ENCODE data around the gene TCN2.
"Not testable (repeated sequence)": the region's sequence is repeated elsewhere in the genome, so short reads cannot be mapped to it uniquely, and the experiment has no call there.

The TCN2 gene

DNA sequence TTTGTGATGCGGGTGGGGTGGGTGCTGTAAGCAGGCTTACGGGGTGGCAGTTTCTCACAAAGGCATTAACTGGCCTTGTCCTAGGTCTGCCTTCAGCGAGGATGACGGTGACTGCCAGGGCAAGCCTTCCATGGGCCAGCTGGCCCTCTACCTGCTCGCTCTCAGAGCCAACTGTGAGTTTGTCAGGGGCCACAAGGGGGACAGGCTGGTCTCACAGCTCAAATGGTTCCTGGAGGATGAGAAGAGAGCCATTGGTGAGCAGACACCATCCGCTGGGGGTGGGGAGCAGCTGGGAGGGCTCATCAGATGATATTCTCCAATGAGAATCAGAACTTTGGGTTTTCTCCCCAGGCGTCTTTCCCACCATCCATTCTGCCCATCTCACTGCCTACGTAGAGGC lies 5.8 kb downstream of the TCN2 start:
- no peak for DNase-seq

GRCh38 chr22:30614268-30614667 lies 7.3 kb downstream of the TCN2 start:
- no peak for DNase-seq

- no peak for DNase-seq
Observed at GRCh38 chr22:30614879-30615278, 7.9 kb downstream of the TCN2 start.

DNA sequence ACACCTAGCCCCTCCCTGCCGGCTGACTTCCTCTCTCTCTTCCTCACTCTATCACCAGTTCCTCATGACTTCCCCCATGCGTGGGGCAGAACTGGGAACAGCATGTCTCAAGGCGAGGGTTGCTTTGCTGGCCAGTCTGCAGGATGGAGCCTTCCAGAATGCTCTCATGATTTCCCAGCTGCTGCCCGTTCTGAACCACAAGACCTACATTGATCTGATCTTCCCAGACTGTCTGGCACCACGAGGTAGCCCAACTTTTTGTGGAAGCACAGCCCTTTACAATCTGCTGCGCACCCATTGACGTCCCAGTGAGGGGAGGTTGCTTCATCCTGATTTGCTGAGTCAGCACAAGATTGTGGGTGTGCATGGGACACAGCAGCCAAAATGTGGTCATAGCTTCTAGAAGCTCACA lies 8.6 kb downstream of the TCN2 start:
- DNase-seq: no peak

- no peak for DNase-seq
Observed at GRCh38 chr22:30617819-30618218, 10.8 kb downstream of the TCN2 start.

DNA sequence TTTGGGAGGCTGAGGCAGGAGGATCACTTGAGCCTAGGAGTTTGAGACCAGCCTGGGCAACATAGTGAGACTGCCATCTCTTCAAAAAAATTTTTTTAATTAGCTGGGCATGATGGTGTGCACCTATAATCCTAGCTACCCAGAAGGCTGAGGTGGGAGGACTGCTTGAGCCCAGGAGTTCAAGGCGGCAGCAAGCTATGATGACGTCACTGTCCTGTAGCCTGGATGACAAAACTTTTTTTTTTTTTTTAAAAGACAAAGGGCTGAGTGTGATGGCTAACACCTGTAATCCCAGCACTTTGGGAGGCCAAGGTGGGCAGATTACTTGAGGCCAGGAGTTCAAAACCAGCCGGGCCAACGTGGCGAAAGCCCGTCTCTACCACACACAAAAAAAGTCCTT lies 12.9 kb downstream of the TCN2 start:
- not testable (repeated sequence) for DNase-seq

DNA sequence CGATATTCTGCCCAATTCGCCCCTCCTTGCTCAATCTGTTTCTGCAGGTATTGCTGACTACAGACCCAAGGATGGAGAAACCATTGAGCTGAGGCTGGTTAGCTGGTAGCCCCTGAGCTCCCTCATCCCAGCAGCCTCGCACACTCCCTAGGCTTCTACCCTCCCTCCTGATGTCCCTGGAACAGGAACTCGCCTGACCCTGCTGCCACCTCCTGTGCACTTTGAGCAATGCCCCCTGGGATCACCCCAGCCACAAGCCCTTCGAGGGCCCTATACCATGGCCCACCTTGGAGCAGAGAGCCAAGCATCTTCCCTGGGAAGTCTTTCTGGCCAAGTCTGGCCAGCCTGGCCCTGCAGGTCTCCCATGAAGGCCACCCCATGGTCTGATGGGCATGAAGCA lies 19.4 kb downstream of the TCN2 start:
- DNase-seq: no peak

GRCh38 chr22:30627471-30627870 lies 20.5 kb downstream of the TCN2 start:
- no peak for DNase-seq

DNA sequence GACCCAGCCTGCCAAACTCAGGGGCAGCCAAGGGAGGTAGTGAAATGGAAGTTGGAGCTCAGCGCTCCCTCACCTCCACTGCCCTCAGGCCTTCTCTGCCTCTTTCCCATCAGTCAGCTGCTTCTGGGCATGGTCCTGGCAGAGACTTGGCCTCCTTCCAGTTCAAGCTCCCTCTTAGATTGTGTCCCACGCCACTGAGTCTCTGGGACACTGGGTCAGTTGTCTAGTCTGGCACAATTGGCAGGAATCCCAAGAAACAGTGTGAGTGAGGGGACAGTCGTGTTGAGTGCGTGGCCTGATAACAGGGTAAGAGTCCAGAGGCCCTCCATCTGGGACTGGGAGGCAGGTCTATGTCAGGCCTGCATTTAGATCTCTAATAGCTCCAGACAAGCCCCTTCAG lies 21.5 kb downstream of the TCN2 start:
- no peak for DNase-seq

DNA sequence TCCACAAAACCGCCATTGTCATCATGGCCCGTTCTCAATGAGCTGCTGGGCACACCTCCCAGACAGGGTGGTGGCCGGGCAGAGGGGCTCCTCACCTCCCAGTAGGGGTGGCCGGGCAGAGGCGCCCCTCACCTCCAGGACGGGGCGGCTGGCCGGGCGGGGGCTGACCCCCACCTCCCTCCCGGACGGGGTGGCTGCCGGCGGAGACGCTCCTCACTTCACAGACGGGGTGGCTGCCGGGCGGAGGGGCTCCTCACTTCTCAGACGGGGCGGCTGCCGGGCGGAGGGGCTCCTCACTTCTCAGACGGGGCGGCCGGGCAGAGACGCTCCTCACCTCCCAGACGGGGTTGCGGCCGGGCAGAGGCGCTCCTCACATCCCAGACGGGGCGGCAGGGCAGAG lies 24.5 kb downstream of the TCN2 start:
- DNase-seq: not testable (repeated sequence)

DNA sequence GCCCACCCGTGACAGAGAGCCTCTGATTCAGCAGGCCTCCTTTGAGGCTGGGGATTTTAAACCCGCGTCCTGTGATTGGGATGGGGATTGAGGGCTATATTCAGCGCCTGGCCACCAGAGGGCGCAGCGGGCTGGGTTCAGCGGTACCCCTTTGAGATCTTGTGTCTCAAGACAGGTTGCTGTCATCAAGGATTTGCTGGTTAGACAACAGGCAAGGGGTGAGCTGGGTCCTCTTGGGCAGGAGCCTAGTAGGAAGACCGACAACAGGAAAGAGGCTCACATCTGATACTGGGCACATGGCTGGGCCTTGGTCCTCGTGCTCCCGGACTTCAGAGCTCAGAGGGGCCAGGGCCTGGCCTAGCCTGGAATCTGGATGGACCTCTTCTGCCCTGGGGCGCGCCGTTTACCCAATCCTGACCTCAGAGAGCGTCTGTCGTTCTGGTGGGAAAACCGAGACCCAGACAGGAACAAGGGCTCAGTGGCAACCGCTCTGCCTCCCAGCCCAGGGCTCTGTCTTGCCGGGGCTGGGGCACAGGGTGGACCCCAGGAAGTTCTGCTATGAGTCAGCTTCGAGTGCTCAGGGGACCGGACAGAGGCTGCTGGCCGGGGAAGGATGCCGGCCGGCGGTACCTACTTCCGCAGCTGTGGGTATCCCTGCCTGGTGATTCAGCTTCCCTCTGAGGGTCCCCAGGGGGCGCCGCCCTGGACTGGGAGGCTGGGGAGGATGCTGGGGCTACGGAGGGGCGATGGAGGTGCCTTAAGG lies 27.7 kb downstream of the TCN2 start:
- peak; percentile 95 for DNase-seq

GRCh38 chr22:30635273-30636225 lies 28.6 kb downstream of the TCN2 start, which contains the start of gene SLC35E4:
Gene SLC35E4 (plus strand): TSS chr22:30635781. CDS start chr22:30636451, 670 bp downstream.
- DNase-seq: peak; percentile 96

DNA sequence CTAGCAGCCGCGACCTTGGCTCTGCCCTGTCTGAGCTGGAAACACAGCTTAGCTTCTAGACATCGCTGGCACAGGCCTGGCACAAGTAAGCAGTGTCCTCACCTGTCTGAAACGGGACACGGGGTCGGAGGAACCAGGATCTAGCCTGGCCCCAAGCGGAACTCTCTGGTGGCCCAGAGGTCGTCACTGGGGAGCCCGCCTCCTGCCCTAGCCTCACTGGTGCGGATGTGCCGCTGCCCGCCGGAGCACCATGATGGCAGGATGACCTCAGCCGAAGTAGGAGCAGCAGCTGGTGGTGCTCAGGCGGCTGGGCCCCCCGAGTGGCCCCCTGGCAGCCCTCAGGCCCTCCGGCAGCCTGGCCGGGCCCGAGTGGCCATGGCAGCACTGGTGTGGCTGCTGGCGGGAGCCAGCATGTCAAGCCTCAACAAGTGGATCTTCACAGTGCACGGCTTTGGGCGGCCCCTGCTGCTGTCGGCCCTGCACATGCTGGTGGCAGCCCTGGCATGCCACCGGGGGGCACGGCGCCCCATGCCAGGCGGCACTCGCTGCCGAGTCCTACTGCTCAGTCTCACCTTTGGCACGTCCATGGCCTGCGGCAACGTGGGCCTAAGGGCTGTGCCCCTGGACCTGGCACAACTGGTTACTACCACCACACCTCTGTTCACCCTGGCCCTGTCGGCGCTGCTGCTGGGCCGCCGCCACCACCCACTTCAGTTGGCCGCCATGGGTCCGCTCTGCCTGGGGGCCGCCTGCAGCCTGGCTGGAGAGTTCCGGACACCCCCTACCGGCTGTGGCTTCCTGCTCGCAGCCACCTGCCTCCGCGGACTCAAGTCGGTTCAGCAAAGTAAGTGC lies 29.5 kb downstream of the TCN2 start:
- no peak for DNase-seq

DNA sequence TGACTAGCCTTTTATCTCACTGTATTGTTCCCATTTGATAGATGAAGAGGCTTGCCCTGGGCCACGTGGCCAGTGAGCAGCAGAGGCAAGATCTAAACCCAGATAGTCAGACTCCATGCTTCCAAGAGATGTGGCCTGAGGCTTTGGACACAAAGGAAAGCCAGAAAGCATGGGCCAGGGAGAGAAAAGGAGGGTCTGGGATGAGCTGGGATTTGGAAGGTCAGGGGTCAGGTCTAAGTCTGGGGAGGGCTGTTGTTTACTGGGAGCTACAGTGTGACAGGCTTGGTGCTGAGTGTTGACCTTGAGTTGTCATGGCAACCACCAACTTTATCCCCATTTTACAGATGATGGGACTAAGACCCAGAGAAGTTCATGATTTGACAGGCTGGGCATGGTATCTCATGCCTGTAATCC lies 30.7 kb downstream of the TCN2 start:
- peak; percentile 16 for DNase-seq

- DNase-seq: no peak
Observed at GRCh38 chr22:30640361-30640760, 33.4 kb downstream of the TCN2 start.

GRCh38 chr22:30640839-30641430 lies 34.0 kb downstream of the TCN2 start:
- no peak for DNase-seq

DNA sequence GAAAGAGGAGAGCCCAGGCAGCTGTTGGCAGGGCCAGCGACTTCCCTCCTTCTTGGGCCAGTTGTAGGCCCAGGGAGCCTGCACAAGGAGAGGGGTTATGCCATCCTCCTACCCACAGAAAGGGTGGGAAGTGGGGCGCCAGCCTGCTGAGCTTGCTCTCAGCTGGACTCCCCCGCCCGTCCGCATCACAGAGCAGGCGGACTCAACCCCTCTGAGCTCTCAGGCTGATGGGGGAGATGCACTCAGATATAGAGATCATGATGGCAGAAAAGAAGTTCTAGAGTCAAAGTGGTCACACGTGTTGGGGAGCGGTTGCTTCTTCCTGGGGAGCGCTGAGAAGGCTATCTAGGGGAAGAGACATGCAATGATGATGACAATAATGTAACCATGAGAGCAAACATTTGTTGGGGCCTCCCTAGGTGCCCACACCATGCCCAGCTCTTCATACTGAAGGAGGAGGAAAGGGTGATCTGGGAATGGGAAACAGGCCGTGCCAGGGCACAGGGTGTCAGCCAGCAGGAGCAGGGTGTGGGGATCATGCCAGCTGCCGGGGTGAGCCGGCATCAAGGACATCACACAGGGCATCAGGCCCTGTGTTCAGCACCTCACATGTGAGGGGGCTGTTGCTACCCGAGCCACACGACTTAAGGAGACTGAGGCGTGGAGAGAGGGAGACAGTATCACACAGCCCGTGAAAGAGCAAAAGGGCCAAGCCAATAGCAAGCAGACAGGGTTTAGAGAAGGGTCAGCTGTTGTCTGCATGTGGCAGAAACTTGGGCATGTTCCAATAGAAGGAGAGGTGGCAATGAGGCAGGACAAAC lies 36.3 kb downstream of the TCN2 start:
- DNase-seq: no peak

DNA sequence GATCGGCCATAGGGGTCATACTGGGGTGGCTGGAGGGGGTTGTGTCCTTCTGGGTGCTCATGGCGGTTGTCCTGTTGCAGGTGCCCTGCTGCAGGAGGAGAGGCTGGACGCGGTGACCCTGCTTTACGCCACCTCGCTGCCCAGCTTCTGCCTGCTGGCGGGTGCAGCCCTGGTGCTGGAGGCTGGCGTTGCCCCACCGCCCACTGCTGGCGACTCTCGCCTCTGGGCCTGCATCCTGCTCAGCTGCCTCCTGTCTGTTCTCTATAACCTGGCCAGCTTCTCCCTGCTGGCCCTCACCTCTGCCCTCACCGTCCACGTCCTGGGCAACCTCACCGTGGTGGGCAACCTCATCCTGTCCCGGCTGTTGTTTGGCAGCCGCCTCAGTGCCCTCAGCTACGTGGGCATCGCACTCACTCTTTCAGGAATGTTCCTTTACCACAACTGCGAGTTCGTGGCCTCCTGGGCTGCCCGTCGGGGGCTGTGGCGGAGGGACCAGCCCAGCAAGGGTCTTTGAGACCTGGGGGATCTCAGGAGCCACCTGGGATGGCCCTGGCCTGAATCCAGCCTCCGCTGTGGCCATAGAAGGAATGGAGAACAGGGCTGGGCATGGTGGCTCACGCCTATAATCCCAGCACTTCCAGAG lies 39.7 kb downstream of the TCN2 start:
- no peak for DNase-seq

DNA sequence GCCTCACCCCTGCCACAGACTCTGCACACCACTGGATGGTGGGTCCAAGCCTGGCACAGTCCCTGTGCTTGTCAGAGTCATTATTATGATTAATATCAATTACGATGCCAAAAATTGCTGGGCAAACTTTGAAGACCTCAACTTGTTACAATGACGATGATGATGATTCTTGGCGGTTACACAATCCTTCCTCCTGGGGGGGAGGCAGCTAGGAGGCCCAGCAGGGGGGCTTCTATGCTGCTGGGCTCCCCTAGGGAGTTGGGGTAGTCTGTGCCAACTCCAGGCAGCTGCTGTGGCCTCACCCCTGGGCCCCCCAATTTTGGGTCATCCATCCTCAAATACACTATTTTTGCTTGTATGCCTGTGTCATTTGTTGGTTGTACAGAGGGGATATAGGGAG lies 40.6 kb downstream of the TCN2 start:
- DNase-seq: no peak

DNA sequence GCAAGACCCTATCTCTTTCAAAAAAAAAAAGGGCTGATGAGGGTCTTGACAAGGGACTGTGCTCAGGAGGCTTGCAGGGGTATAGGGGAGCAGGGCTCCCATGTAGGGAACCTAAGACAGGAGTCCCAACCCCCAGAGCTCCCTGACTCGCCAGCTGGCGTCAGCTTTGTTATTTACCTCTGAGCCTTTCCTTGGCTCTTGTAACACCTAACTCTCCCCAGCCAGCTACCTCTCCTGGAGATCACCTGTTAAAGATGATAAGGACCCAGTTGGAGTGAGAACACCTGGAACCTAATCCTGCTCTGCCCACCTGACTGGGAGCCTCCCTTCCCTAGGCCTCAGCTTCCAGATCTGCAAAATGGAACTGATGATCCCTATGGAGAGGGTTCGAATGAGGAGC lies 41.9 kb downstream of the TCN2 start:
- DNase-seq: no peak

DNA sequence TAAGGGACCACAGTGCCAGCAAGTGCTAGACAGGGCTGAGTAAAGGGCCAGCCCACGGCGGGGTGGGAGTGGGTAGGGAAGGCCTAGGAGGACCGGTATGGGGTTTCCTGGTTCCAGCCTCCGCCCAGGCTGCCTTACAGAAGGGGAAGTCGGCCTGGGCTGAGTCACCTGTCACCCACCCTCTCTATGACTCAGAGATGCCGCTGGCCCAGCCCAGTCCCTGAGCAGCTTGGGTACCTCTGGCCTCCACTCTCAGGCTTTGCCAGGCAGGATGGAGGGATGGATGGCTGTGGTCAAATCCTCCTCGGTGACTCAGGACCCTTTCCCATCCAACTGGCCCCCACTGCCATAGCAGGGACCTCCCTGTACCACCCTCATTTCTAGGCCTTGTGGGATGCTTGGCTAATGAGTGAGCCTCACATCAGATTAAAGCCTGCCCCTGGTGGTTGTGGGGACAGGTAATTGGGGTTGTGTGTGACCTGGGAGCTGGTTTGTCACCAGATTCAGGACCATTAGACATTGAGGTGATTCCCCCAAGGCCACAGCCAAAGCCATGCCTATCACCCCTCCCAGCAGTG lies 42.5 kb downstream of the TCN2 start:
- no peak for DNase-seq
